GM19324 (cell line): ENCODE measurements around the gene CDC20.
"Not testable (repeated sequence)": the region's sequence is repeated elsewhere in the genome, so short reads cannot be mapped to it uniquely, and the experiment has no call there.

ENCODE experiments used
- ATAC-seq: cut with Tn5 transposase; IDR thresholded peaks from one replicate; pipeline ENCODE4 v1.9.1; 2021; ENCODE audit warnings: mild to moderate bottlenecking, moderate library complexity; ENCODE audit not compliant: unreplicated experiment, low FRiP score

The CDC20 gene

GRCh38 chr1:43354471-43354870, 4.3 kb upstream of the CDC20 start:
- no peak for ATAC-seq

- ATAC-seq, result no peak
Observed at GRCh38 chr1:43354936-43355335, 3.8 kb upstream of the CDC20 start.

DNA sequence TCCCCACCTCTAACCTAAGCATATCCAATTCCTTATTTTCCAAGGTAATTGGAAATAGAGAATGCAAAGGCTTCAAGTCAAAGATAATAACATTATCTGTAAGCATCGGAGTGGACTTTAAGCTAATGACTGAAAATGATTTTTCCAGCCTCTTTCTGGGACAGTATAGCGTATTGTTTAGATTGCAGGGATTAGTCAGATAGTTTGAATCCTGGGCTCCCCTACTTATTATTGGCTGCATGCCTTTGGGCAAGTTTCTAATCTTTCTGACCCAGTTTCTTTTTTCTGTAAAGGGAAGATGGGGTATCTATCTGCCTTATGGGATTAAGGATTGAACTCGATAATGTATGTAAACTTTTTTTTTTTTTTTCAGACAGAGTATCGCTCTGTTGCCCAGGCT, 1.5 kb upstream of the CDC20 start:
- no peak for ATAC-seq

- ATAC-seq, result peak; percentile 10
Observed at GRCh38 chr1:43358121-43358745, 548 bp upstream of the CDC20 start.

- ATAC-seq, result no peak
Observed at GRCh38 chr1:43359696-43360095, 915 bp downstream of the CDC20 start.

DNA sequence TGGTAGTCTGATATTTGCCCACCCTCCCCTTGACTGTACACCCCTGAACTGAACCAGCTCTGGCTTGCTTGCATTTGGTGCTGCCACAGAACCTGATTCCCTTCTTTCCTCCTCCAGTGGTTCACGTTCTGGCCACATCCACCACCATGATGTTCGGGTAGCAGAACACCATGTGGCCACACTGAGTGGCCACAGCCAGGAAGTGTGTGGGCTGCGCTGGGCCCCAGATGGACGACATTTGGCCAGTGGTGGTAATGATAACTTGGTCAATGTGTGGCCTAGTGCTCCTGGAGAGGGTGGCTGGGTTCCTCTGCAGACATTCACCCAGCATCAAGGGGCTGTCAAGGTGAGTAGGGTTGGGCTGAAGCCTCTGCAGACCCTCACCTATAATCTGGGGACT, 1.8 kb downstream of the CDC20 start:
- no peak for ATAC-seq

- ATAC-seq, result no peak
Observed at GRCh38 chr1:43363283-43363934, 4.6 kb downstream of the CDC20 start.

GRCh38 chr1:43363935-43364525, 5.2 kb downstream of the CDC20 start:
- no peak for ATAC-seq

GRCh38 chr1:43365678-43366077, 6.9 kb downstream of the CDC20 start:
- ATAC-seq, result no peak

DNA sequence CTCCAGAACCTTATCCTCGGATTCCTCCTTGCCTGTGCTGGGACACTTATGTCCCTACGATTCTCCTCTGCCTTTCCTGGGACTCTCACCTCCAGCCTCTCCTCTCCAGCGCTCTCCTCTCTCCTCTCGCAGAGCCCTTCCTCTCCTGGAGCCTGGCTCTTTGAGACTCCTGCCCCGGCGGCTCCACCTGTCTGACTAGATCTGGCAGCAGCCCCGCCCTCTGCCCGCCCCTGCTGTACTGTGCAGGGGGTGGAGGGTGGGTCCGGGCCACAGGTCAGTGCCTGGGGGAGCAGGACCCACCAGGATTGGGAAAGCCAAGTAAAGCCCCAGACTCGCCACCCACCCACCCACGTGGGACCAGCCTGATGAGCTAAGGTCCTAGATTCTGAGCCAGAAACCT, 7.4 kb downstream of the CDC20 start:
- ATAC-seq, result no peak

GRCh38 chr1:43366601-43367025, 7.8 kb downstream of the CDC20 start:
- ATAC-seq, result no peak

DNA sequence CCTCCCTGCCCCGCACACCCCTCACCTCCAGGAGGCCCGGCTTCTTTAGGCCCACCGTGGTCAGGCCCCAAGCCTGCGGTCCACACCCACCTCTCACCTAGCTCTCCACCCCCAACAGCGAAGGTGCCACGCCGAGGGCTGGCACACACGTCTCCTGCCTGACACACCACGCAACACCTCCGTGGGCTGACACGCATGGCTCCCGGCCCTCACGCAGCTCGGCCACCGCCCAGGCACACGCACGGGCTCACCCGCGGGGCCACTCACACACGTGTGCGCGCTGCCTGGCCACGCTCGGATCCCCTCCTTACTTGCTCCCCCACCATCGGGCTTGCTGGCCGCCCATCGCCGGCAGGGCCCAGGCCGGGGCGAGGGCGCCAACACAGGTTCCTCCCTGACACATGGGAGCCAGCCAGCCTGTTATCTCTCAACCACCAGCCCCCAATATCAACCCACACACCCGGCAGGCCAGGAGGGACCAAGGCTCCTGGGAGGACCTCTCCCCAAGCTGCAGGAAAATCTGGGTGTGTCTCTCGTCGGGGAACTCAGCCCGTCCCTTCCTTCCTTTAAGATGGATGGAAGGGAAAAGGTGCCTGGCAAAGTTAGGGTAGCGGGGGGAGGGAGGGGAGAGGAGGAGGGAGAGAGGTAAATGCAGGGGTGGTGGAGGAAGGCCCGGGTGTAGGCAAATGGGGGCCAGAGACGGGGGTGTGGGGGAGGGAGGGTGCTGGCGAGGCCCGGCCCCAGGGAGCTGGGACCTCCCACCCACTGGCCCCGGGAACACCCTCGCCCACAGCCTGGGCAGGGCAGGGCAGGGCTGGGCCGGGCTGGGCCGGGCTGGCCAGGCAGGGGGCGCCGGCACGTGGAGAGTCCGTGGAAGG, 8.5 kb downstream of the CDC20 start:
- peak; percentile 52 for ATAC-seq

GRCh38 chr1:43367904-43368645, 9.3 kb downstream of the CDC20 start, which contains the start of gene ELOVL1:
Gene ELOVL1, minus strand, starts transcription at chr1:43368011. Its CDS starts 2,402 bp downstream, at chr1:43365609.
- peak; percentile 79 for ATAC-seq

GRCh38 chr1:43368646-43369020, 9.9 kb downstream of the CDC20 start:
- ATAC-seq, result no peak

- ATAC-seq, result not testable (repeated sequence)
Observed at GRCh38 chr1:43369779-43370178, 11.0 kb downstream of the CDC20 start.

GRCh38 chr1:43370564-43370963, 11.8 kb downstream of the CDC20 start:
- ATAC-seq, result no peak

DNA sequence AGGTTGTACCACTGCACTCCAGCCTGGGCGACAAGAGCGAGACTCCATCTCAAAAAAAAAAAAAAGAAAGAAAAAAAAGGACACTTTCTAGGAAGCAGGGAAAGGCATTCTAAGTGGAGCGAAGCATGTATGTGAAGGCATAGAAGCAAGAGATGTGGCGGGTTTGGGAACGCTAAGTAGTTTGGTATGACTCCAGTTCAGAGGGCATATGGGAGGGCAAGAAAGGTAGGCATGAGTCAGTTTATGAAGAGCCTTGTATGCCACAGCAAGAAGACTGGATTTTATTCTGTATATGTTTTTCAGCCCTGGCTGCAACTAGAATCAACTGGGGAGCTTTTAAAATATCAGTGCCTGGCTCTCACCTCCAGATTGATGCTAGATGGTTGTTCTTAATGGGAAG, 13.4 kb downstream of the CDC20 start:
- ATAC-seq, result no peak

GRCh38 chr1:43373066-43373940, 14.5 kb downstream of the CDC20 start:
- no peak for ATAC-seq

DNA sequence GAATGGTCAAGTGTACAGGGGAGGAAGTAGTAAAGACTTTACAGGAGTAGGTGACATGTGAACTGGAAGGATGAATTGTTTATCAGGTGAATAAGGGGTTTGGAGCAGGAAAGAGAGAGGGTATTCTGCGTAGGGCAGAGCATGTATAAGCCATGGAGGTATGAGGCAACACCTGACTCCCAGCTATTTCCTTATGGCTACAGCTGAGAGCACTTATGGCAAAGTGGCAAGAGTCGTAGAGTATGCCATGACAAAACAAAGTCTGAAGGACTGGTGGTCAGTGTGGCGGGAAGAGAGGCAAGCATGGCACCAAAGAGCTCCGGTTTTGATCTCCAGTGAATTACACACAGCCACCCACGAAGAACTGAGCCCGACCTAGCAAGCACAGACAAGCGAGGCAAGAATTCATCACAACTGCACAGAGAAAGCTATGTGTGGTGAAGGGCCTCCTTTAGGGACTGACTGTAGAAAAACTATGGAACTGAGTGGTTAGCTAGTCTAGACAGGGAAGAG, 18.0 kb downstream of the CDC20 start:
- ATAC-seq, result no peak
